8988T (cell line): ENCODE data around the gene RFC5.
"Not testable (repeated sequence)": the region's sequence is repeated elsewhere in the genome, so short reads cannot be mapped to it uniquely, and the experiment has no call there.

ENCODE experiments used
- DNase-seq: peaks from one replicate; pipeline ENCODE4 v3.0.0; 2011

The RFC5 gene

DNA sequence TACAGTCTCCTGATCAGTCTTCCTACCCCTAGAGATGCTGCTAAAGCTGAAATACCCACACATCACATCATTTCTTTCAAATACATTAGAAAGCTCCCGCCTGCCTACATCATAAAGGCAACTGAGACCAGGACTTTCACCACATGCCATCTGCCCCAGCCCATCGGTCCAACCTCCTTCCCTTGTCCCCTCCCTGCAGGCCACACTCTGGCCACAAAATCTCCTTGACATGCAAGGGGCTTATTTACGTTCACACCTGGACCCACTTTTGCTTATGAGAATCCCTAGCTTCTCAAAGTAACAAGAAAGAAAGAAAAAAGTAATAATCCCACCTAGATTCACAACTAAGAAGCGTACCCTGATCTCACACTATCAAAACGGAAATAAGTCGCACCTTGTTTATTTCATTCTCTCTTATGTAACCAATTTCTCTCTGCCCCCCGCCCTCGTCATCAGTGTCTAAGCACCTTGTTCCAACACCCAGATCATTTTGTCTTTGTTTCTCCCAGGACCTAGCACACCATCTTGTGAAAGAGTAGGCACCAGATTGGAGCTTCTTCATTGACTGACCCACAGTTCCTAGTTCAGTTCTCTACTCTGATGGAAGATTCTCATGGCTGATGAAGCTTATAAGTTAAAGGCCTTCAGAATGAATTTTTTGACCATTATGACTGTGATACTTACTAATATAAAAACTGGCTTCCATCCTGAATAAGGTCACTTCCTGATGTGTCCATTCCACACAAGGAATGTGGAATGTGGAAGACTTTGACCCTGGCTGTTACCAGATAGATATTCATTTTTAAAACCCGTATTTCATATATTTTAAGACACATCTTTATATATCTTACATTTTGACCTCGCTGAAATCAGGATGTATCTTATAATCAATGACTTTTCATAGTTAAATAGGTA, 36.8 kb downstream of the RFC5 start:
- no peak for DNase-seq

DNA sequence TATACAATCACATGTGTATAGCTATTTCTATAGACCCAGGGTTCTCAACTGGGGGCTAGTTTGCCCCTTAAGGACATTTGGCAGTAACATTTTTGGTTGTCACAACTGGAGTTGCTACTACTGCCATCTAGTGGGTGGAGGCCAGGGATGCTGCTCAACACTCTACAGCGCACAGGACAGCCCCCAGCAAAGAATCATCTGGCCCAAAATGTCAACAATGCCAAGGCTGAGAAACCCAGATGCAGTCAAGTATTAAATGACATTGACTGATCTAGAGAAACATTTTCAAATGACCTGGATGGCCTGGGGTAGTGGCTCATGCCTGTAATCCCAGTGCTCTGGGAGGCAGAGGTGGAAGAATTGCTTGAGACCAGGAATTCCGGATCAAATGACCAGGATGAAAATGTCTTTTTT, 38.6 kb downstream of the RFC5 start:
- peak; percentile 26 for DNase-seq

DNA sequence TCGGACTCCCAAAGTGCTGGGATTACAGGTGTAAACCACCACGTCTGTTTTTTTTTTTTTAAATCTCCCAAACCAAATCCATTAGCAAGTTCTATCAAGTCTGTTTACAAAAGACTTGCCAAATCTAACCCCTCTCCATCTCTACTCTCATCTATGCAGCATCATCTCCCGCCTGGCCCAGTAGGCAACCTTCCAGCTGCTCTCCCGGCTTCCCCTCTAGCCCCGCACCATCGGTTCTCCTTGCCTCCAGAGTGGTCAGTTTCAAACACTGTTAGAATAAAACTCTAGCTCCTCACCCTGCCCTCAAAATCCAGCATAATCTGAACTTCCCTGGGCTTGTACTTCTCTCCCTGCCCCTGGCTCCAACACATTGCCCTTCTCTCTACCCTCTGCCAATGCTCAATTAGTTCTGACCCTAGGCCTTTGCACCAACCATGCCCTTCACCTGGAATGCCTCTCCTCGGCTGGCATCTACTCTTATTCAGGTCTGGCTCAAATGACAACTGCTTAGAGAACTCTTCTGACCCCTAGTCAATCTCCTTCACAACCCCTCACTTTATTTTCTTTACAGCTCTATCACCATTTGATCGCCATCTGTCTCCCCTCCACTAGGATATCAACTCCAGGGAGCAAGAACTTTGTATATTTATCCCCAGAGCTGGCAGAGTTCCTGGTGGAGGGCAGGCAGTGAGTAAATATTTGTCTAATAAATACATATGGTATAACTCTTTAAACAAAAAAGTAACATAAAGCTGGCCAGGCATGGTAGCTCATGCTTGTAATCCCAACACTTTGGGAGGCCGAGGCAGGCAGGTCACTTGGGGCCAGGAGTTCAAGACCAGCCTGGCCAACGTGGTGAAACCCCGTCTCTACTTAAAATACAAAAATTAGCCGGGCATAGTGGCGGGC, 39.6 kb downstream of the RFC5 start:
- no peak for DNase-seq

DNA sequence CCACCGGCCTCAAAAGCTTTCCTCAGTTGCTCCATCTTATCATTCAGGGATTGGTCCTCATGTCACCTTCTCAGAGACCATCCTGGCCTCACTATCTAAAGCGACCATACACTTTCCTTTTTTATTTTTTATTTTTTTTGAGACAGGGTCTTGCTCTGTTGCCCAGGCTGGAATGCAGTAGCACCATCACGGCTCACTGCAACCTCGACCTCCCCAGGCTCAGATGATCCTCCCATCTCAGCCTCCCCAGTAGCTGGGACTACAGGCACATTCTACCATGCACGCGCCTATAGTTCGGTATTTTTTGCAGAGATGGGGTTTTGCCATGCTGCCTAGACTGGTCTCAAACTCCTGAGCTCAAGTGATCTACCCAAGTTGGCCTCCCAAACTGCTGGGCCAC, 41.7 kb downstream of the RFC5 start:
- DNase-seq, result no peak

DNA sequence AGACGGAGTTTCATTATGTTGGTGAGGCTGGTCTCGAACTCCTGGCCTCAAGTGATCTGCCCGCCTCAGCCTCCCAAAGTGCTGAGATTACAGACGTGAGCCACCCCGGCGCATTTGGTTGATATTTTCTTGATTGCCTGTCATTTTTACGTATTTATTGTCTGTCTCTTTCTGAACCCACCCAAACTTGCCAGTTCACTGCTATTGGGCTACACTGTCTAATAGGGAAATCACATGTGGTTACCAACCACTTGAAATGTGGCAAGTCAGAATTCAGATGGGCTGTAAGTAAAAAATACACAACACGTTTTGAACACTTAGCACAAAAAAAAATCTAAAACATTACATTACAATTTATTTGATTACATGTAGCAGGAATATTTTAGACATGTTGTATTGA, 42.4 kb downstream of the RFC5 start:
- no peak for DNase-seq

DNA sequence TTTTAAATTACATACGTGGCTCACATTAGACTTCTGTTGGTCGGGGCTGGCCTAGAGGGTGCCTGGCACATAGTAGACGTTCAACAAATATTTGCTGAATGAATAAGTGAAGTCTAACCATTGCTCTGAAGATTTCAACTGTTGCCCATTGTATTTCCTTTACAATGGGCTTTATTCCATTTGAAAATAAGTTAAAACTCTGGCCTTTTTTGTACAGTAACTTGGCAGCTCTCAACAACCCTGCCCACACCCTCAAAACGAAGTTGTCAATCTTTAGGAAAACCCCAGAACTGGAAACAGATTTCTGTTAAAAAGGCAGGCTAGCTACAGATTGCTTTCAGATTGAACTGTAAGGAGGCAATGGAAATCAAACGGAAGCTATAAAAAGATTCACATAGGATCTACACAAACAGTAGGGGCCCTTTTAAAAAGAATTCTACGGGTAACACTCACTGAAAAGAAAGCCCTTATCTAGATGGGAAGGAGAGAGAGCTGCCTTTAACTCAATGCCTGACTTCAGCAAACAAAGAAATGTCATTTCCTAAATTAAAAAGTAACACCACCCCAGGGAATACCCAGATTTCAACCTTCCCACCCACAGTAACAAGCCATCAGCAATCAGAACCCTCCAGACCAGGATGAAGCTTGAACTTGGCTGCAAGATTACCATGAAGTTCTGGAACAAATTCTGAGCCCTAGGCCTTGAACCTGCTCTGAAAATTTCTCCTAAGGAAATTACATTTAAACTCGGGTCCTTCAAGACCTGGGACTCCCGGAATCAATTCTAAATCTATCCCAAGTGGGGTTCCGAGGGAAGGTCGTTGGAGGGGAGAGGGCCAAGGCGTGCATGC, 43.1 kb downstream of the RFC5 start:
- peak; percentile 15 for DNase-seq

DNA sequence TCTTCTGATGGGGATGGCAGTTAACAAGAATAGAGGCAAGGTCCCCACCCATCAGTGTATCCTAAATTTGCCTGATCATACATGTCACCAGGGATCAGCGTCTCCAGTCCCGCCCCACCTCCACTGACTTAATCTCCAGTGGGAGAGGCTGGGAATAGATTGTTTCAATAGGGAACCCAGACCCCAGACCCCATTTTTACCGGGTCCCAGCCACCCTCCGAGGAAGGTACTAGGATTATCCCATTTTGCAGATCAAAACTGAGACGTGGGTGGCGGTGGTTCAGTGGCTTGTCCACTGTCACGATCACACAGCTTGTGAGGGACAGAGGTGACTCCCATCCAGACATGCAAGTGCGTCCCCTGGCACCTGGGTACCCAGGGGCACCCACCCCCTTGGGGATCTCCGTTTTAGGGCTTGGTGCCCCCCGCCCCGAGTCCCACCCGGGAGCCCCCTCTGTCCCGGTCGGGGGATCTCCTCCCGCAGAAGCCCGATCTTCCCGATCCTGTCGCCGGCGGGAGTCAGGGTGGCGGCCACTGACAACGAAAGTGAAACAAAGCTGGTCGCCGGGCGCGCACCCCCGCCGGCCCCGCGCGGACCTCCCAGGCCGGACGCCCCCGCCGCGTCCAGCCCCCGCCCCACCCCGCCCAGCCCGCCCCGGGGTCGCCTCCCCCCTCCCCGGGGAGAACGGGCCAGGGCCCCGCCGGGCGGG, 44.0 kb downstream of the RFC5 start:
- peak; percentile 52 for DNase-seq

DNA sequence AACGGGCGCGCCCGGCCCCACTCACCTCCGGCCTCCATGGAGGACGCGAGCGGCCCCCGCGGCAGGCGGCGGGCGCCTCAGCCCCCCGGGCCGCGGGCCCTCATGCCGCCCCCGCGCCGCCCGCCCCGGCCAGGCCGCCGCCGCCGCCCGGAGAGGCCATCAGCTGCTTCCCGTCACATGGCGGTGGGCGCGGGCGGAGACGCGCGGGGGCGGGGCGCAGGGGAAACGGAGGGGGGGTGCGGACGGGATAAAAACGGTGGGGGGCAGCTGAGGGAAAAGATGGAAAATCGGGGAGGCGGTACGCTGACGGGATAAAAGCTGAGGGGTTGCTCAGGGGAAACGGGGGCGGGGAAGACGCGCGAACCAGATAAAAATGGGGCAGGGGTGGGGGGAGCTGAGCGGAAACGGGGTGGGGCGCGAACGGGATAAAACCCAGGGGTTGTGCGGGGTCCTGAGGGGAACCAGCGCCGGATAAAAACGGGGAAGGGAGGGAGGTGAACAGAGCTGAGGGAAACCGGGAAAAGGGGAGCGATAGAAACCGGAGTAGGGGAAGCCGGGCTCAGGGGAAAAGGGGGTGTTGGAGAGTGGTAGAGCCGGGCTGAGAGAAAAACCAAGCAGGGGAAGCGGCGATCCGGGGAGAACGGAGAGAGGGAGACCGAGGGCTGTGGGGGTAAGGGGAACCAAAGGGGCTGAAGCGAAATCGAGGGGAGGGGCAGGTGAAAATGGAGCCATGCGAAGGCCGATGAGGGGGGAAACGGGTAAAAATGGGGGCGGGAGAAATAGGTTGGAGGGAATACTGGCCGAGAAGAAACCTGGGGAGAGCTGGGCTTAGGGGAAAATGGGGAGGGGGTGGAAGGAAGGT, 44.7 kb downstream of the RFC5 start, which contains the start of gene WSB2:
Gene WSB2, minus strand, starts transcription at position 169 of the 862 bp plus-strand sequence. Its CDS starts 131 bp downstream, at position 38.
- DNase-seq, result peak; percentile 62

DNA sequence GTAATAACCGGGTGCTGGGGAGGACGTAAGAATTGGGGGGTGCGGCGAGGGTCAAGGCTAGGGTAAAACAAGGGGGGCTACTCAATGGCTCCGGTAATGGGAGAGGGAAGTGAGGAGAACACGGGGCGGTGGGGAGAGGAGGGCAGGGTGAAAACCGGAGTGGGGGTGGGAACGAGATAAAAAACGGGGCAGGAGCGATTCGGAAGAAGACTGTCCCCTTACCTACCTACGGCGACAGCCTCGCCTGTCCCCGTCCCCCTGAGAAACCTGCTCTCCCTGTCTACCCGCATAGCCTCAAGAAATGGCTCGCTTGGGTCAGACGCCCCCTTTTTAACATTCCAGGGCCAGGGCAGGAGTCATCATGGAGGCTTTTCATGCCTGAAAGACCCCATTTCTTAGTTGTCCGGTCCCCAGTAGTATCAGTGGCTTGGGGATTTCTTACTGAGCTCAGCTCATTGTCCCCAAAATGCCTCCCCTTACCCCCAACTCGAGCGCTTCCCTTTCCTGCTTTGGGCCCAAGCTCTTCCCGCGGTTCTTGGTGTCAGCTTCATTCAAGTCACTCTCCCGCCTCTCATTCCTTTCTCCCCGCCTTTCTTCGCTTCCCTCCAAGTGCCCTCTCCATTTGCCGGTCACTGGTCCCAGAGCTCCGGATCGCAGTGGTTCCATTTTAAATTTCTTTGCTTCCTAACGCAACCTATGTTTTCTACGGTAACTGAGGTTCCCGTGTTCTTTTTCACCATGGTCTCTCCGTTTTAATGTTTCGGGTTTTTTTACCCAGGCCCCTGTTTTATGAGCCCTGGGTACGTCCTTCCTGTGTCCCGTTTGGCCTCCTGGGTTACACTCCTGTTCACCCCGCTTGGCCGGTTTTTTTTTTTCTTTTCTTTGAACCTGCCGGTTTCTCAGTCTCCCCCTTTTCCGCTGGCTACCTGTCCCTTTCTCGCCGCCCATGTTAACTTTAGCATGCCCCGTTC, 45.7 kb downstream of the RFC5 start:
- DNase-seq, result peak; percentile 63

- DNase-seq, result no peak
Measured at GRCh38 chr12:118063576-118064391, 47.3 kb downstream of the RFC5 start.

GRCh38 chr12:118064608-118065007, 48.1 kb downstream of the RFC5 start:
- peak; percentile 24 for DNase-seq

DNA sequence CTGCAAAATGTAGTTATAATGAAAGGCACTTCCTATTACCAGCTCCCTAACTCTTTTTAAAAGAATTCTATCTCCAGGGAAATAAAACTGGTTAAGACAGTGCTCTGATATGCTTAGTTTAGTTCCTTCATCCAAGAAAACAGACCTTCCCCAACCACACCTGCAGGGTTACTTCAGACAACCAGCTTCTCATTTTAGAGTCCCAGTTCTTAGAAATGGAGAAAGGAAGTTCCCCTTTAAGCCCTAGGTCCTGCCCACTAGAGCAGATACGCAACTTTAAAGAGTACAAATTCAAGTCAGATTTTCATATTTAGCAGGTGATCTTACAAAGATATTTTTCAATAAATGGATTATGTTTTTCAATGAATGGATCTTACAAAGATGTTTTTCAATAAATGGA, 48.9 kb downstream of the RFC5 start:
- DNase-seq, result no peak

DNA sequence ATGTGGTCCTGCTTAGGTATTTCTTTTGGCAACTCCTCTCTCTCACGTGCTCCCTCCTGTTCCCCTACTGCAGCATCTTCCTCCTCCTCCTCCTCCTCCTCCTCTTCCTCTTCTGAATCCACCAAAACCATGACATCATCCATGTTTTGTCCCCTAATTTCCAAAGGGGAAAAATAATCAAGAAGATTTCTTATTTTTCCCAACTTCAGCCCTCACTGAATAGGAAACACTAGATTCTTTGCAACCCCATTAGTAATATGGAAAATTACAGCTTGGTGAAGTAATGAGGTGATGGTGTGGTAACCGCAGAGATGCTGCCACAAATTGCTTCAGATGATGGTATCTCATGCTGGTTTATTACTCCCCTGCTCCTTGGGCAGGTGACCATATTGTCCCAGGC, 51.9 kb downstream of the RFC5 start:
- no peak for DNase-seq

DNA sequence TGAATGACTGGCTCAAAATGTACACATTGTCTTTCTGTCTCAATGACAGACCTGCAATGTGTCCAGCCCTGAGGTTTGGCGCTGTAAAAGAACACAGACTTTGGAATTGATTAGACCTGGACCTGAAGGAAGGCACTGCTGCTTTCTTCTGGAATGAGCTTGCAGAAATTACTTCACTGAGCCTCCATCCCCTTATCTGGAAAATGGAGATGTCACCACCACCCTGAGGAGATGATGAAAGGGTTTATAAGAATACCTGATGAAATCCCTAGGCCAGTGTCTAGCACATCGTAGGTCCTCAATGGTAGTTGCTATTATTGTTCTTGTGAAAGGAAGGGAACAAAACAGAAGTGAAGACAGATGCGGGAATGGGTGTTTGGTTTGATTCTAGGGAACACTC, 54.1 kb downstream of the RFC5 start:
- DNase-seq, result no peak

DNA sequence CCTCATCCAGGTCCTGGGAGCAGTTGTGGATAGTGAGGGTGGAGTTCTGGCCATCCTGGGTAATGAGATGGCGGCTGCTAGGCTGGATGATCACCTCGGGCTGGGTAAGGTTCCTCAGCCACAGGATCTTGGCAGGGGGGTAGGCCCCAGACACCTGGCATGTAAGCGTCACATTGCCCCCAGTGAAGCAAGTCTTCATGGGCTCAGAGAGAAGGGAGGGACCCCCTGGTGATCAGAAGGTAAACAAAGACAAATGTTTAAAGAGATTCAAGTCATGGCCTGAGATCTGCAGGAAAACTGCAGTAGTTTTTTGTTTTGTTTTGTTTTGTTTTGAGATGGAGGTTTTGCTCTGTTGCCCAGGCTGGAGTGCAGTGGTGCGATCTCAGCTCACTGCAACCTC, 57.3 kb downstream of the RFC5 start:
- DNase-seq, result no peak

DNA sequence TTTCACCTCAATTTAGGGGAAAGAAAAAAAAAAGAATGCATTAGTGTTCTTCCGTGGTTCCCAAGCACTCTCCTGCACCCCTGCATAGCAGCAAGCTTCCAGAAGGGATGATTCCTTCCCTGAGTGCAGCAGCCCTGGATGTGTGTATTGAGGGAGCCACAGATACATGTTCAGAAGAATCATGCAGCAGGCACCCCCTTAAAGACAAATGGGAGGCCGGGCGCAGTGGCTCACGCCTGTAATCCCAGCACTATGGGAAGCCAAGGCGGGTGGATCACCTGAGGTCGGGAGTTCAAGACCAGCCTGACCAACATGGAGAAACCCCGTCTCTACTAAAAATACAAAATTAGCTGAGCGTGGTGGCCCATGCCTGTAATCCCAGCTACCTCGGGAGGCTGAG, 65.0 kb downstream of the RFC5 start:
- DNase-seq, result not testable (repeated sequence)
